SH-SY5Y (cell line): ENCODE data around the gene UBE2Z.

ENCODE experiments used
- GATA2 ChIP-seq: IDR thresholded peaks from 2 replicates; pipeline ENCODE4 v1.6.1; 2011; ENCODE audit warnings: mild to moderate bottlenecking, low read depth, low read length
- GATA3 ChIP-seq: IDR thresholded peaks from 2 replicates; pipeline ENCODE4 v1.6.1; 2011; ENCODE audit warnings: low read depth, mild to moderate bottlenecking, low read length, moderate library complexity

UBE2Z gene

DNA sequence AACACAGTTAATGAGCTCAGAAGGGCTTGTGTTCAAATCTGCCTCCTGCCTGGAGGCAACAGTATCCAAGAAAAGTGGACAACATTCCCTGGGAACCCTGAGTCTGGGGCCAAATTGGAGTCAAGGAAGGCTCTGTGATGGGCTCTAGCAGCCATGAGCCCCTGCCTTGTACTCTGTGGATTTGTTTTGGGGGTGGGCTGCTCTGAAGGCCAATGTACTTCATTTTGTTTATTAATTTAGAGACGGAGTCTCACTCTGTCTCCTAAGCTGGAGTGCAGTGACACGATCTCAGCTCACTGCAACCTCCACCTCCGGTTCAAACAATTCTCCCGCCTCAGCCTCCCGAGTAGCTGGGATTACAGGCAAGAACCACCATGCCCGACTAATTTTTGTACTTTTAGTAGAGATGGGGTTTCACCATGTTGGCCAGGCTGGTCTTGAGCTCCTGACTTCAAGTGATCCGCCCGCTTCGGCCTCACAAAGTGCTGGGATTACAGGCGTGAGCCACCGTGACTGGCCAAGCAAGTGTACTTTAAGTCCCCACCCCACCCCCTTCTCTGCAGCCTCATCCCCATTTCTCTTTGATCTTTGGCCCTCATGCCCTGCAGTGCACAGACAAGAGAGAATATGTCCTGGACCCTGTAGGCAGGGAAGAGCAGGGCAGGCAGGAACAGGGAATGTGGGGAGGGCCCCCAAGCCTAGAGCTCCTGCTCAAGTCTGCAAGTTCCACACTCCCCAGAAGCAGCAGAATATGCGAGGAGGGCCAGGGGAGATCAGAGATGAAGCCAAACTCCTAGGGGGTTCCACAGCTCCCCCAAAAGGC is 62.9 kb downstream of the UBE2Z start:
- TF ChIP-seq GATA2 (no peak), GATA3 (no peak)

DNA sequence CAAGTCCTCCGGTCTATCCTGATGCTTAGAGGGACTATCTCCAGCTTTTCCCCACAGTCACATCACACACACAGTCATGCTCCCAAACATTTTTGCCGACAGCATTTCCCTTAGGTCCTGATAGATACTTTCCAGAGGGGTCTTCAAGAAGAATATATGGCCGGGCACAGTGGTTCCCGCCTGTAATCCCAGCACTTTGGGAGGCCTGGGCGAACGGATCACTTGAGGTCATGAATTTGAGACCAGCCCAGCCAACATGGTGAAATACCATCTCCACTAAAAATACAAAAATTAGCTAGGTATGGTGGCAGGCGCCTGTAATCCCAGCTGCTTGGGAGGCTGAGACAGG is 64.5 kb downstream of the UBE2Z start:
- TF ChIP-seq GATA2: no peak
- no peak for TF ChIP-seq GATA3

DNA sequence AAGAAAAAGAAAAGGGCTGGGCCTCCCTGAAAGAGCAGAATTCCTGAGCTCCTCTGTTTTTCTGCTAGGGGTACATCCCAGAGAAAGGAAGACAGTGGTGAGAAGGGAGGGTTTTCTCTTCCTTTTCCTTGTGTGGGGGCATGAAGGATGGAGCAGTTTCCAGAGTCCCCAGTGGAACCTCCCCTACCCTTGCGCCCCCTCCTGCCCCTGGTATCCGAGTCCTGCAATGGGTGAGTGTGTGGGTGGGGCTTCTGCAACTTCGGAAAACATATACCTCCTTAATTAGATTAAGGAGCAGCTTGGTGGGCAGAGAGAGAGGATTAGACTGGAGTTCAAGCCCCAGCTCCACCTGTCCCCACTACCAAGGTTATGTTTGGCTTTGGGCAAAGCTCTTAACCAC is 65.6 kb downstream of the UBE2Z start:
- TF ChIP-seq GATA3: no peak
- TF ChIP-seq GATA2: no peak
